HepG2 (cell line): ENCODE data around the gene DAB1. TPM values are rescaled to one million over a fixed set of nuclear protein-coding genes. Genes with fewer than 3 reads are reported as not detected.

Experiments used
- ATAC-seq: fragments of 200-7000 bp; cut with Tn5 transposase; 3 replicates; pipeline ENCODE4 v1.9.1; 2020; ENCODE audit warnings: mild to moderate bottlenecking, moderate library complexity
- BruUV-seq: library from RNA; stranded (reverse); fragments of 400-500 nt; replicated peaks from 2 replicates; lab custom pipeline; 2021; lab: Mats Ljungman, UMichigan
- CTCF ChIA-PET: fragments of 300-600 bp; formaldehyde crosslinking; extraction: SDS; loops from one replicate; lab custom pipeline; 2021; ENCODE audit warnings: low total read pairs, inconsistent platforms, low intra/inter-chr PET ratio; lab: Yijun Ruan, JAX
- POLR2A ChIA-PET: fragments of 350-600 bp; sonication (Branson Sonifier 250); formaldehyde crosslinking; loops from one replicate; lab custom pipeline; 2020; ENCODE audit warnings: antibody characterized with exemption, inconsistent platforms; lab: Yijun Ruan, JAX
- DNase-seq: peaks from one replicate; pipeline ENCODE4 v3.0.0-alpha.2; 2015; ENCODE audit warnings: low spot score
- FAIRE-seq: peaks from 3 replicates; lab custom pipeline; 2011; peaks lifted over from hg19 to GRCh38; lab: Jason Lieb, UNC
- H2AFZ ChIP-seq: one replicate; pipeline ENCODE4 v1.6.1; 2011; ENCODE audit warnings: low read length, inconsistent platforms
- H3K27ac ChIP-seq: fragments of 300-600 bp; 3 replicates; pipeline ENCODE4 v1.8.0; 2011; ENCODE audit warnings: mixed run types, mild to moderate bottlenecking, mixed read lengths, low read length, inconsistent platforms; ENCODE audit not compliant: insufficient read depth; ENCODE audit errors: extremely low read length
- H3K27me3 ChIP-seq, 2 experiments: fragments of 200-600 bp in 1 of 2; 2 replicates in 1 of 2; 3 replicates in 1 of 2; pipeline versions ENCODE4 v1.6.0 to v1.8.0; 2011; ENCODE audit warnings: low read length in 2 of 2, mild to moderate bottlenecking in 2 of 2, moderate library complexity in 2 of 2, inconsistent platforms in 1 of 2; ENCODE audit not compliant: insufficient read depth in 2 of 2, control insufficient read depth in 1 of 2
- H3K36me3 ChIP-seq, 2 experiments: fragments of 200-600 bp in 1 of 2; replicated peaks in 1 of 2; 2 replicates in 1 of 2; 3 replicates in 1 of 2; pipeline versions ENCODE4 v1.5.1 to v1.8.0; 2011; ENCODE audit warnings: low read length in 2 of 2, inconsistent platforms in 1 of 2; ENCODE audit not compliant: insufficient read depth in 2 of 2, control insufficient read depth in 1 of 2
- H3K4me1 ChIP-seq: 2 replicates; pipeline ENCODE4 v1.5.1; 2012; ENCODE audit warnings: low read length, inconsistent platforms; ENCODE audit not compliant: insufficient read depth
- H3K4me2 ChIP-seq: 2 replicates; pipeline ENCODE4 v1.6.0; 2011; ENCODE audit warnings: low read depth, low read length, inconsistent platforms
- H3K4me3 ChIP-seq, 3 experiments: fragments of 200-600 bp in 1 of 3; sonication (generic), shearing (Covaris generic) in 1 of 3; replicated peaks in 1 of 3; 2 replicates each; pipeline ENCODE4 v1.5.1; 2011 to 2016; ENCODE audit warnings: low read length in 3 of 3, inconsistent platforms in 2 of 3, low read depth in 2 of 3, mild to moderate bottlenecking in 2 of 3, control low read depth in 1 of 3, mixed read lengths in 1 of 3; ENCODE audit not compliant: insufficient read depth in 1 of 3
- H3K79me2 ChIP-seq: one replicate; pipeline ENCODE4 v1.6.1; 2011; ENCODE audit warnings: low read length, inconsistent platforms; ENCODE audit not compliant: insufficient read depth
- H3K9ac ChIP-seq: 2 replicates; pipeline ENCODE4 v1.6.0; 2011; ENCODE audit warnings: mild to moderate bottlenecking, low read depth, low read length, inconsistent platforms; ENCODE audit not compliant: insufficient read depth
- H3K9me3 ChIP-seq: 2 replicates; pipeline ENCODE4 v1.5.1; 2012; ENCODE audit warnings: mild to moderate bottlenecking, low read length
- H4K20me1 ChIP-seq: 2 replicates; pipeline ENCODE4 v1.6.0; 2011; ENCODE audit warnings: inconsistent platforms, mild to moderate bottlenecking, low read length, moderate library complexity; ENCODE audit not compliant: insufficient read depth
- ADNP ChIP-seq: sonication (generic); formaldehyde crosslinking; IDR thresholded peaks from 2 replicates; pipeline ENCODE4 v1.4.0; 2020; ENCODE audit warnings: missing genetic modification reagents
- HES4 ChIP-seq: sonication (generic); formaldehyde crosslinking; IDR thresholded peaks from 2 replicates; pipeline ENCODE4 v1.9.0; 2021; ENCODE audit warnings: mild to moderate bottlenecking, missing genetic modification reagents, borderline replicate concordance
- PRPF4 ChIP-seq: fragments of 200-400 bp; formaldehyde crosslinking; IDR thresholded peaks from 2 replicates; pipeline ENCODE4 v1.6.1; 2016; ENCODE audit warnings: low read length, low read depth; ENCODE audit not compliant: poor library complexity, severe bottlenecking
- RARA ChIP-seq: IDR thresholded peaks from 2 replicates; pipeline ENCODE4 v1.6.1; 2016; ENCODE audit warnings: missing genetic modification reagents, missing compliant biosample characterization
- RXRB ChIP-seq: IDR thresholded peaks from 2 replicates; pipeline ENCODE4 v1.6.1; 2016; ENCODE audit warnings: borderline replicate concordance, missing genetic modification reagents, missing compliant biosample characterization
- ZBTB1 ChIP-seq: sonication (generic); formaldehyde crosslinking; IDR thresholded peaks from 2 replicates; pipeline ENCODE4 v1.4.0; 2020; ENCODE audit warnings: missing genetic modification reagents, borderline replicate concordance
- ZMYM3 ChIP-seq: sonication (generic); formaldehyde crosslinking; IDR thresholded peaks from 2 replicates; pipeline ENCODE4 v1.5.1; 2020; ENCODE audit warnings: mild to moderate bottlenecking, missing genetic modification reagents
- ZNF138 ChIP-seq: sonication (generic); formaldehyde crosslinking; IDR thresholded peaks from 2 replicates; pipeline ENCODE4 v1.5.0; 2020; ENCODE audit warnings: mild to moderate bottlenecking, low read depth, missing genetic modification reagents
- ZNF547 ChIP-seq: sonication (generic); formaldehyde crosslinking; IDR thresholded peaks from 2 replicates; pipeline ENCODE4 v1.5.1; 2020; ENCODE audit warnings: mild to moderate bottlenecking, missing genetic modification reagents
- ZNF775 ChIP-seq: sonication (generic); formaldehyde crosslinking; IDR thresholded peaks from 2 replicates; pipeline ENCODE4 v1.4.0; 2020; ENCODE audit warnings: missing genetic modification reagents, mild to moderate bottlenecking, moderate library complexity, borderline replicate concordance
- WGBS: methylation state at CpG from one replicate; pipeline ENCODE4 v1.1.6; 2017; ENCODE audit warnings: low lambda C conversion rate; 5-methylcytosine and 5-hydroxymethylcytosine counted together
- in situ Hi-C: cut with HindIII; loops from 2 replicates; pipeline ENCODE4 v1.10.0; 2017; ENCODE audit warnings: low pct_unique_long_range_greater_than_20kb; ENCODE audit not compliant: extremely low pct_ligation_motif_present
- intact Hi-C: fragments of 100-400 bp; cut with micrococcal nuclease; formaldehyde crosslinking; loops from one replicate; pipeline ENCODE4 v1.10.0; 2022; ENCODE audit not compliant: unreplicated experiment
- polyA plus RNA-seq, 8 experiments: library from polyadenylated mRNA; depleted of rRNA in 3 of 8; stranded (reverse) in 7 of 8; unstranded in 1 of 8; fragments of >200 nt; fragmentation: Illumina TruSeq in 4 of 8; extraction: Trizol in 4 of 8; gene quantifications; 2 replicates each; pipeline versions ENCODE4 v1.2.1 to v1.2.3, GENCODE V29; 2011 to 2016; ENCODE audit warnings: low read depth in 4 of 8, missing spikeins in 1 of 8, mixed read lengths in 1 of 8; ENCODE audit not compliant: insufficient read depth in 1 of 8
- total RNA-seq, 5 experiments: library from RNA; depleted of rRNA; stranded (reverse); fragments of >200 nt; fragmentation: Illumina TruSeq; extraction: Trizol; gene quantifications; 2 replicates each; pipeline ENCODE4 v1.2.3, GENCODE V29; 2016; ENCODE audit warnings: low read depth in 1 of 5
- TF ChIP-seq, protein P1 (sequence below): sonication (generic); formaldehyde crosslinking; IDR thresholded peaks from 2 replicates; pipeline ENCODE4 v1.5.0; 2020; ENCODE audit warnings: missing genetic modification reagents
- TF ChIP-seq, protein P2 (sequence below): sonication (generic); formaldehyde crosslinking; IDR thresholded peaks from 2 replicates; pipeline ENCODE4 v1.4.0; 2020; ENCODE audit warnings: missing genetic modification reagents

DAB1 gene
- total and polyA plus RNA-seq, 2 of the 13 experiments (the other 11 are each of a cell fraction or from before 2014, with no cell fraction given) = 0.04 to 0.13 TPM

DNA sequence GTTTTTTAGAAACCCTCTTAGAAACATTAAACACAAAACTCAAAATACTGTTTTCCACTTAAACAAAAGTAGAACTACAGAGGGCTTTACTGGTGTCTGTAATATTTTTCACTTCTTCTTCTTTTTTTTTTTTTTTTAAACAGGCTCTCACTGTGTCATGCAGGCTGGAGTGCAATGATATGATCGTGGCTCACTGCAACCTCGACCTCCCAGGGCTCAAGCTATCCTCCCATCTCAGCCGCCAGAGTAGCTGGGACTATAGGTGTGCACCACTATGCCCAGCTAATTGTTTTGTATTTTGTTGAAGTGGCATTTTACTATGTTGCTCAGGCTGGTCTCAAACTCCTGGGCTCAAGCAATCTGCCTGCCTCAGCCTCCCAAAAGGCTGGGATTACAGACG is 194.8 kb downstream of the DAB1 start (continued):
- TF ChIP-seq, protein P1, sequence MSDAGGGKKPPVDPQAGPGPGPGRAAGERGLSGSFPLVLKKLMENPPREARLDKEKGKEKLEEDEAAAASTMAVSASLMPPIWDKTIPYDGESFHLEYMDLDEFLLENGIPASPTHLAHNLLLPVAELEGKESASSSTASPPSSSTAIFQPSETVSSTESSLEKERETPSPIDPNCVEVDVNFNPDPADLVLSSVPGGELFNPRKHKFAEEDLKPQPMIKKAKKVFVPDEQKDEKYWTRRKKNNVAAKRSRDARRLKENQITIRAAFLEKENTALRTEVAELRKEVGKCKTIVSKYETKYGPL (CRISPR knock-in tag) = no peak

- Histone ChIP-seq H3K4me3 (no peak overlapping the region), H3K27ac (no peak overlapping the region), H2AFZ (no peak overlapping the region), H3K4me1 (no peaks in the 10 kb centered on the region), H3K9me3 (no peaks in the 10 kb centered on the region), H3K36me3 (no peaks in the 10 kb centered on the region), H3K79me2 (no peaks in the 10 kb centered on the region), H4K20me1 (no peaks in the 10 kb centered on the region), H3K4me2 (no peak overlapping the region), H3K9ac (no peak overlapping the region), H3K27me3 (no peaks in the 10 kb centered on the region; a peak in 1 of 5 replicates)
- POLR2A ChIA-PET = no interaction called here
- in situ Hi-C loops = no loop called here
- intact Hi-C loops = no loop called here
- no TSS peak for BruUV-seq
- DNase-seq = no peak
- WGBS = 30% methylated on average over 3 of the region's 3 CpGs
- CTCF ChIA-PET = no interaction called here
- FAIRE-seq = no peak
- ATAC-seq = no peak
- TF ChIP-seq HES4 (CRISPR knock-in tag) (no peak), ADNP (CRISPR knock-in tag) (no peak), PRPF4 (no peak), RXRB (CRISPR knock-in tag) (no peak), ZNF547 (CRISPR knock-in tag) (no peak), ZMYM3 (CRISPR knock-in tag) (no peak), ZNF775 (CRISPR knock-in tag) (no peak), ZNF138 (CRISPR knock-in tag) (no peak), RARA (CRISPR knock-in tag) (no peak), ZBTB1 (CRISPR knock-in tag) (no peak)
- TF ChIP-seq, protein P2, sequence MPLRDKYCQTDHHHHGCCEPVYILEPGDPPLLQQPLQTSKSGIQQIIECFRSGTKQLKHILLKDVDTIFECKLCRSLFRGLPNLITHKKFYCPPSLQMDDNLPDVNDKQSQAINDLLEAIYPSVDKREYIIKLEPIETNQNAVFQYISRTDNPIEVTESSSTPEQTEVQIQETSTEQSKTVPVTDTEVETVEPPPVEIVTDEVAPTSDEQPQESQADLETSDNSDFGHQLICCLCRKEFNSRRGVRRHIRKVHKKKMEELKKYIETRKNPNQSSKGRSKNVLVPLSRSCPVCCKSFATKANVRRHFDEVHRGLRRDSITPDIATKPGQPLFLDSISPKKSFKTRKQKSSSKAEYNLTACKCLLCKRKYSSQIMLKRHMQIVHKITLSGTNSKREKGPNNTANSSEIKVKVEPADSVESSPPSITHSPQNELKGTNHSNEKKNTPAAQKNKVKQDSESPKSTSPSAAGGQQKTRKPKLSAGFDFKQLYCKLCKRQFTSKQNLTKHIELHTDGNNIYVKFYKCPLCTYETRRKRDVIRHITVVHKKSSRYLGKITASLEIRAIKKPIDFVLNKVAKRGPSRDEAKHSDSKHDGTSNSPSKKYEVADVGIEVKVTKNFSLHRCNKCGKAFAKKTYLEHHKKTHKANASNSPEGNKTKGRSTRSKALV = no peak
These were observed 201.1 kb downstream of the DAB1 start for GRCh38 chr1:57222801-57223200.
